Activated CD8-positive, alpha-beta memory T cell treated with anti-CD3 and anti-CD28 coated beads, Interleukin-2, amount 10 ng/mL, durations not matched to agents 7 days and 5 days (primary cell): ENCODE measurements around the gene CACNA1E. TPM values are rescaled to one million over a fixed set of nuclear protein-coding genes. Genes with fewer than 3 reads are reported as not detected.
"Not testable (repeated sequence)": the region's sequence is repeated elsewhere in the genome, so short reads cannot be mapped to it uniquely, and the experiment has no call there.

ENCODE experiments used
- ATAC-seq: fragments of 150-1000 bp; cut with Tn5 transposase; one replicate; pipeline ENCODE4 v1.10.0; 2021; ENCODE audit warnings: moderate library complexity
- CTCF ChIA-PET: fragments of 350-600 bp; sonication (Branson Sonifier 250); formaldehyde crosslinking; loops from one replicate; lab custom pipeline; 2021; ENCODE audit warnings: antibody characterized with exemption; lab: Charles Lee
- DNase-seq: peaks from one replicate; pipeline ENCODE4 v3.0.0-alpha.2; 2020
- H3K27ac Mint-ChIP-seq: one replicate; pipeline ENCODE4 v1.8.0; 2021; ENCODE audit warnings: mild to moderate bottlenecking, mixed read lengths
- H3K27me3 Mint-ChIP-seq: one replicate; pipeline ENCODE4 v1.8.0; 2021; ENCODE audit warnings: mixed read lengths
- H3K36me3 Mint-ChIP-seq: one replicate; pipeline ENCODE4 v1.8.0; 2021; ENCODE audit warnings: mild to moderate bottlenecking, mixed read lengths
- H3K4me1 Mint-ChIP-seq: one replicate; pipeline ENCODE4 v1.8.0; 2021; ENCODE audit warnings: mixed read lengths
- H3K4me3 Mint-ChIP-seq: one replicate; pipeline ENCODE4 v1.8.0; 2021; ENCODE audit warnings: mild to moderate bottlenecking, moderate library complexity, mixed read lengths
- H3K9me3 Mint-ChIP-seq: one replicate; pipeline ENCODE4 v1.8.0; 2022; ENCODE audit warnings: low read depth, mixed read lengths
- total RNA-seq, 2 experiments: library from RNA; stranded (reverse); gene quantifications; one replicate each; pipeline ENCODE4 v1.2.3, GENCODE V29; 2021

Gene CACNA1E
- total RNA-seq, 2 experiments from 2014 or later = not detected

DNA sequence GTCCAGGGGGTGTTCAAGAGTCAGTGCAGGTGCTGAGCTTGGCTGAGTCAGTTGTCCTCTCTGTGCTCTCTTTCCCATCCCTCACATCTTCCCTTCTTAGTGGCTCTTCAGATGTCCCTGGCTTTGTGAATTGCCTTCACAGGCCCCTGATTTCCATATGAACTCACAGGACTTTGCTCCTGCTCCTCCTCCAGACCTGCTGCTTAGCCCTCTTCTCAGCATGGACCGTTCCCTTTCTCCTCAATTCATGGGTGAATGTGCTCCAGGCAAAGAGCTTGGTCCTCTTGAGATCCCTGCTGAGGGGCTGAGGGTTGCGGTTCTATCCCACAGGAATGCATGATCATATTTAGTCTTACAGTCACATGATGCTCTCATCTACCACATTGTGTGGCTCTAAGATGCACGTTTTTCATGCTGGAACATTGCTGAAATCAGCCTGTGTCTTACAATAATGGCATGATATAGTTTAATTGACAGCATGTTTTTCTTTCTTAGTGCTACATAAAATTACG lies 30.5 kb downstream of the CACNA1E start:
- peaks cover 4% of the 10 kb centered on the region for H3K4me1 Mint-ChIP-seq
- no peak overlapping the region for H3K27ac Mint-ChIP-seq
- no peak overlapping the region for H3K4me3 Mint-ChIP-seq
- CTCF ChIA-PET = no interaction called here
- no peaks in the 10 kb centered on the region for H3K36me3 Mint-ChIP-seq
- no peaks in the 10 kb centered on the region for H3K9me3 Mint-ChIP-seq
- ATAC-seq (no peak), DNase-seq (no peak)
- H3K27me3 Mint-ChIP-seq = peaks cover 11% of the 10 kb centered on the region

GRCh38 chr1:181514298-181515290 lies 31.3 kb downstream of the CACNA1E start:
- peaks cover 15% of the 10 kb centered on the region for H3K27me3 Mint-ChIP-seq
- CTCF ChIA-PET = no interaction called here
- ATAC-seq = peak; percentile 30
- no peaks in the 10 kb centered on the region for H3K9me3 Mint-ChIP-seq
- no peak overlapping the region for H3K4me3 Mint-ChIP-seq
- H3K36me3 Mint-ChIP-seq = no peaks in the 10 kb centered on the region
- H3K4me1 Mint-ChIP-seq = peaks cover 4% of the 10 kb centered on the region
- DNase-seq = no peak
- H3K27ac Mint-ChIP-seq = no peak overlapping the region

GRCh38 chr1:181516706-181517105 lies 33.4 kb downstream of the CACNA1E start:
- Mint-ChIP-seq H3K36me3 (no peaks in the 10 kb centered on the region), H3K27ac (no peak overlapping the region)
- CTCF ChIA-PET = no interaction called here

GRCh38 chr1:181517181-181517875 lies 34.0 kb downstream of the CACNA1E start:
- Mint-ChIP-seq H3K9me3 (no peaks in the 10 kb centered on the region), H3K36me3 (no peaks in the 10 kb centered on the region), H3K4me3 (no peak overlapping the region), H3K27ac (no peak overlapping the region), H3K4me1 (peaks cover 11% of the 10 kb centered on the region), H3K27me3 (peaks cover 15% of the 10 kb centered on the region)
- DNase-seq (no peak), ATAC-seq (no peak)
- CTCF ChIA-PET = no interaction called here

More at GRCh38 chr1:181516706-181517105, 33.4 kb downstream of the CACNA1E start:
- ATAC-seq (no peak), DNase-seq (no peak)
- Mint-ChIP-seq H3K4me1 (peaks cover 9% of the 10 kb centered on the region), H3K4me3 (no peak overlapping the region), H3K27me3 (peaks cover 15% of the 10 kb centered on the region), H3K9me3 (no peaks in the 10 kb centered on the region)

DNA sequence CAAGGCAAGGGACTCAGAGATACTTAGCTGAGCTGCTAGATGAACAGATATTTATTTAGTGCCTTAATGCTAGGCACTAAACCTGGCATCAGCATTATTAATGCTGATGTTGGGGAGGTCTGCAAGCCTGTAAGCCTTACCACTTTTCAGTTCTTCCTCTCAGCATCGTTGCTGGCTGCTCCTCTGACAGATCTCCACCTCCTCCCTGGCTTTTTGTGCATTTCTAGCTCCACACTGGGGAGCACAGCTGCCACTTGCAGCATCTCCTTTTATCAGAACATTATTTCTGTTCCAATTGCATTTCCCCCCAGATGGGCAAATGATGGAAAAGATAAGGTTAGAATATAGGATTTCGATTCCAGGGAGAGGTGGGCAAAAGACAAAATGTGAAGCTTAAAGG lies 34.8 kb downstream of the CACNA1E start:
- CTCF ChIA-PET = no interaction called here
- peaks cover 15% of the 10 kb centered on the region for H3K27me3 Mint-ChIP-seq
- no peaks in the 10 kb centered on the region for H3K9me3 Mint-ChIP-seq
- no peaks in the 10 kb centered on the region for H3K36me3 Mint-ChIP-seq
- H3K4me3 Mint-ChIP-seq = no peak overlapping the region
- peaks cover 18% of the 10 kb centered on the region for H3K4me1 Mint-ChIP-seq
- DNase-seq (no peak), ATAC-seq (no peak)
- no peak overlapping the region for H3K27ac Mint-ChIP-seq

DNA sequence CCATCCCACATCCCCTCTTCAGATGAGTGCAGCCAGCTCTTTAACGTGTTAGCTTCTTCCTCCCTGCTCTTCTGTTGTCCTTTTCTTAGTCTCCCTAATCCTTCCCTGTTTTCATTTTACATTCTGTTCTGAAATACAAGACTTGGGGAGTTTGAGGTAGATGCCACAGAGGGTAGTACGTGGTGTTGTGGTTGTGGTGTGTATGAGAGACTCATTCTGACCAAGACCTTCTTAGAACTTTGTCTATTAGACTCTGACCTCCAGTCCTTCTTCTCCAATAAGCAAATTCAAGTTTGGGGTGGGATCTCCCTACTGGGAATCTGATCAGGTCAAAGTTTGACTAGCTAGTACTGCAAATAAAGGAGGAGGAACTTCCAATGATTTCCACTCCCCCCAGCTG lies 39.5 kb downstream of the CACNA1E start:
- H3K36me3 Mint-ChIP-seq = no peaks in the 10 kb centered on the region
- no peak overlapping the region for H3K4me3 Mint-ChIP-seq
- H3K4me1 Mint-ChIP-seq = peaks cover 14% of the 10 kb centered on the region
- no peak overlapping the region for H3K27ac Mint-ChIP-seq
- CTCF ChIA-PET = no interaction called here
- DNase-seq = no peak
- no peak for ATAC-seq
- no peaks in the 10 kb centered on the region for H3K9me3 Mint-ChIP-seq
- peaks cover 11% of the 10 kb centered on the region for H3K27me3 Mint-ChIP-seq

DNA sequence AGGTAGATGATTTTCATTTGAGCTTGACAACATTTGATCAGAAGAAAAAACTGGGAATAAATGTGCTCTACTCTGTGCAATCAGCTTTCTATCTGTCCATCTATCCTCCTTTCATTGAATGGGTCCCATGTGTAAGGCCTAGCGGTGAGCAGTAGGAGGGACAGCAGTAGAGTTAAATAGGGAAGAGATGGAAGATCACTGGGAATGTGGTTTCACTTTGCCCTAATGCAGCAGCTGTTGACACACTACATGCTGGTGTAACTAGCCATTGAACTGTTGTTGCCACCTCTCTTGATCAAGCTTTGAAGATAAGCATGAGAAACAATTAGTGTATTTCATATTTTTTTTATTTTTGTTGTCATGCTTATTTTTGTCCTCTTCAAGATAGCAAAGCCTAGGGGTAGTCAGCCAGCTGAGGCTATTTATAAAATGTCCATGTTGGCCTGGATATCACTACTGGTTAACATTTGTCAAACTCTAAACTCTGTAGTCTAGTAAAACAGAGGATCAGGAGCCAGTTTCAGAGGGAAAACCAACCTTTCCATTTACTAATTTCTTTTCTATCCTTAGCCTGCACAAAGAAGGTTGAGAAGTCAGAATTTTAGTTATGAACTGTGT lies 41.9 kb downstream of the CACNA1E start:
- H3K4me3 Mint-ChIP-seq = no peak overlapping the region
- no peak for ATAC-seq
- H3K27me3 Mint-ChIP-seq = peaks cover 9% of the 10 kb centered on the region
- peaks cover 14% of the 10 kb centered on the region for H3K4me1 Mint-ChIP-seq
- CTCF ChIA-PET = no interaction called here
- no peaks in the 10 kb centered on the region for H3K36me3 Mint-ChIP-seq
- peaks cover 6% of the 10 kb centered on the region for H3K9me3 Mint-ChIP-seq
- no peak for DNase-seq
- H3K27ac Mint-ChIP-seq = no peak overlapping the region

GRCh38 chr1:181528241-181528640 lies 44.9 kb downstream of the CACNA1E start:
- H3K4me3 Mint-ChIP-seq, H3K36me3 Mint-ChIP-seq, H3K4me1 Mint-ChIP-seq, H3K9me3 Mint-ChIP-seq, H3K27ac Mint-ChIP-seq, ATAC-seq, CTCF ChIA-PET, DNase-seq: not testable (repeated sequence)
- H3K27me3 Mint-ChIP-seq = peaks cover 19% of the 10 kb centered on the region

DNA sequence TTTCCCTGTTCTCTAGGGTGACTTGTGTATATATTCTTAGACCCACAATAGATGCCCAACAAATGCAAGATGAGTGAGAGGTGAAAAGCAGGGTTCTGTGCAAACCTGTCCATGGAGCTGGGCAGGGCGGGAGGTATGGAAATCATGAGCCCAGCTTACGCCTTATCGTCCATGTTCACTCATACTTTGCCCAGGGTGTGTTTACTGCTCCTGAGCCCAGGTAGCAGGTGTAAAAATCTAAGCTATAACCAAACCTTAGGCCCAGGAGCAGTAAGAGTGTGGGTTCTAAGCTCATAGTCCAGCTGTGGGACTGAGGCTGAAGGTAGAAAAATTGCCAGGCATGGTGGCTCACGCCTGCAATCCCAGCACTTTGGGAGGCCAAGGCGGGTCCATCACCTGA lies 48.1 kb downstream of the CACNA1E start:
- H3K36me3 Mint-ChIP-seq = no peaks in the 10 kb centered on the region
- H3K27me3 Mint-ChIP-seq = peaks cover 22% of the 10 kb centered on the region
- DNase-seq (no peak), ATAC-seq (no peak)
- no peaks in the 10 kb centered on the region for H3K4me1 Mint-ChIP-seq
- no peak overlapping the region for H3K4me3 Mint-ChIP-seq
- H3K27ac Mint-ChIP-seq = no peak overlapping the region
- CTCF ChIA-PET = no interaction called here
- H3K9me3 Mint-ChIP-seq = peaks cover 6% of the 10 kb centered on the region

DNA sequence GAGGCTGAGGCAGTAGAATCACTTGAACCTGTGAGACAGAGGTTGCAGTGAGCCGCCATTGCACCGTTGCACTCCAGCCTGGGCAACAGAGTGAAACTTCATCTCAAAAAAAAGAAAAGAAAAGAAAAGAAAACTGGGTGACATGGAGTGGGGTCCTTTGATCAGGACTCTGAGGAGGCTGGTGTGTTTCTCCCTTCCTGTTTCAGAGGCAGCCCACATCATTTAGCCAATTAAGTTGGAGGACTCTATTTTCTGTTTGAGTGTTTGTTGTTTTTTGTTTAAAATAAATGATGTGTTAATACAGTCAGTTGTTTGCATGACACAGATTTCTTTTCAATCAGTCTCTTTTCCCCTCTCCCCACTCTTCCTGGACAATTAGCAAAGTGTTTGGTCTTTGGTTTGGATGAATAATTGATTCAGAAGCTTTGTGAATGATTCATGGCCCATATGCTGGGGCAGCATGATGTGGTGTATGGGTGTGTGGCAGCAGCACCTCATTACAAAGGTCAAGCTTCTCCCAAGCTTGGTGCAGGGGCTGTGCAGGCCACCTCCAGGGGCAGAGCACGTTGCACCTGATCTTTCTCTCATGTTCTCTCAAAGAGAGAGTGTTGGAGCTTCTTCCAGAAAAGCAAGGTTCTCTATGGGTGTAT lies 48.8 kb downstream of the CACNA1E start:
- peaks cover 6% of the 10 kb centered on the region for H3K9me3 Mint-ChIP-seq
- no peak overlapping the region for H3K4me3 Mint-ChIP-seq
- no peaks in the 10 kb centered on the region for H3K4me1 Mint-ChIP-seq
- CTCF ChIA-PET = no interaction called here
- peaks cover 22% of the 10 kb centered on the region for H3K27me3 Mint-ChIP-seq
- no peak for ATAC-seq
- no peak overlapping the region for H3K27ac Mint-ChIP-seq
- H3K36me3 Mint-ChIP-seq = no peaks in the 10 kb centered on the region
- DNase-seq = no peak

GRCh38 chr1:181538836-181539235 lies 55.5 kb downstream of the CACNA1E start:
- CTCF ChIA-PET = no interaction called here
- DNase-seq (no peak), ATAC-seq (no peak)
- H3K27ac Mint-ChIP-seq = no peak overlapping the region
- no peaks in the 10 kb centered on the region for H3K36me3 Mint-ChIP-seq
- H3K4me1 Mint-ChIP-seq = no peaks in the 10 kb centered on the region
- H3K9me3 Mint-ChIP-seq = no peaks in the 10 kb centered on the region
- H3K27me3 Mint-ChIP-seq = peaks cover 37% of the 10 kb centered on the region
- no peak overlapping the region for H3K4me3 Mint-ChIP-seq

DNA sequence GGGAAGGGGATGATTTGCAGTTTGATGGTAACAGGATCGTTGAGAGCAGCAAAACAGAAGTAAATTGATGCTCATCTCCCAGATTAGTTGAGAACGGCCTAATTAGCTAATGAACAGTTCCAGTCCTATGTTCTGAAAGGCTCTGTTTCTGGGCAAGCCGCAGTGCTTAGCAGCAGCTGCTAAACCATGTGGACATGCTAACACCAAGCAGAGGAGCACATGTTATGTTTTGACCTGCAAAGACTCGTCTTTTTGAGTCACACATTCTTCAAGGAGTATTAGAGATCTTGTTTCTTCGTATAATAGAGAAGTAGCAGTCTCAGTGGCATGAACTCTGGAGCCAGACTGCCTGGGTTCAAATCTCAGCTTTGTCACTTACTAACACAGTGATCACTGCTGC lies 58.1 kb downstream of the CACNA1E start:
- H3K27ac Mint-ChIP-seq = no peak overlapping the region
- H3K27me3 Mint-ChIP-seq = peaks cover 40% of the 10 kb centered on the region
- CTCF ChIA-PET = no interaction called here
- H3K4me1 Mint-ChIP-seq = no peaks in the 10 kb centered on the region
- no peaks in the 10 kb centered on the region for H3K36me3 Mint-ChIP-seq
- ATAC-seq (no peak), DNase-seq (no peak)
- no peak overlapping the region for H3K4me3 Mint-ChIP-seq
- no peaks in the 10 kb centered on the region for H3K9me3 Mint-ChIP-seq

DNA sequence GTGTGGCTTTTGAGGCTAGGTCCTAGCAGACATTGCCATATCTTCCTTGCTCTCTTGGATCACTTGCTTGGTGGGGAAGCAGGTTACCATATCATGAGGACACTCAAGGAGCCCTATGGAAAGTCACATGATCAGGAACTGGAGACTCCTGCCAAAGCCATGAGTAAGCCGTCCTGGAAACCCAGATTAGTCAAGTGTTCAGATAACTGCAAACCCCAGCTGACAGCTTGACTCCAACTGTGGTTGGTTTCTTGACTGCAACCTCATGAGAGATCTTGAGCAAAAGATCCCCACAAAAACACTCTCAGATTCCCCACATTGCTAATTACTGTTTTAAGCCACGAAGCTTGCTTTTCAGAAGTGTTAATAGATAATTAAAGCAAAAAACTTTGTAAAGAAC lies 58.6 kb downstream of the CACNA1E start:
- peaks cover 39% of the 10 kb centered on the region for H3K27me3 Mint-ChIP-seq
- no peak for DNase-seq
- no peak overlapping the region for H3K4me3 Mint-ChIP-seq
- H3K36me3 Mint-ChIP-seq = no peaks in the 10 kb centered on the region
- H3K27ac Mint-ChIP-seq = no peak overlapping the region
- CTCF ChIA-PET = no interaction called here
- ATAC-seq = no peak
- no peaks in the 10 kb centered on the region for H3K9me3 Mint-ChIP-seq
- H3K4me1 Mint-ChIP-seq = no peaks in the 10 kb centered on the region
